Right atrium auricular region (tissue), 2 donors: ENCODE data around the gene CELSR2. TPM values are rescaled to one million over a fixed set of nuclear protein-coding genes. Genes with fewer than 3 reads are reported as not detected.

Source experiments
- DNase-seq: peaks from one replicate; pipeline ENCODE4 v3.0.0-alpha.2; 2019; ENCODE audit warnings: low spot score
- H3K27ac ChIP-seq, 2 donors: fragments of 200-600 bp; sonication (generic); 1 replicate in 1 of 2; 2 replicates in 1 of 2; pipeline ENCODE4 v1.5.1; 2016 to 2019
- H3K27me3 ChIP-seq, 2 donors: fragments of 200-600 bp; sonication (generic); one replicate each; pipeline versions ENCODE4 v1.5.1 to v1.6.0; 2017 to 2019
- H3K36me3 ChIP-seq: fragments of 200-600 bp; sonication (generic); one replicate; pipeline ENCODE4 v1.5.1; 2016
- H3K4me1 ChIP-seq, 2 donors: fragments of 200-600 bp; sonication (generic); one replicate each; pipeline versions ENCODE4 v1.5.1 to v1.6.0; 2017 to 2019
- H3K4me3 ChIP-seq, 2 donors: fragments of 200-600 bp; sonication (generic); 1 replicate in 1 of 2; 2 replicates in 1 of 2; pipeline ENCODE4 v1.5.1; 2017 to 2019; ENCODE audit warnings: mild to moderate bottlenecking in 1 of 2, moderate library complexity in 1 of 2
- H3K9me3 ChIP-seq, 2 donors: fragments of 200-600 bp; sonication (generic); one replicate each; pipeline ENCODE4 v1.5.1; 2019
- CTCF ChIP-seq, 2 donors: fragments of 200-600 bp; sonication (generic); IDR thresholded peaks; one replicate each; pipeline ENCODE4 v1.5.1; 2019; ENCODE audit warnings: antibody characterized with exemption in 2 of 2
- total RNA-seq, 2 donors: library from RNA; depleted of rRNA; stranded (reverse); fragments of >200 nt; gene quantifications; one replicate each; pipeline ENCODE4 v1.1.0, GENCODE V29; 2016

CELSR2 gene
- total RNA-seq, 2 donors from 2014 or later: 20.2 to 23.7 TPM

DNA sequence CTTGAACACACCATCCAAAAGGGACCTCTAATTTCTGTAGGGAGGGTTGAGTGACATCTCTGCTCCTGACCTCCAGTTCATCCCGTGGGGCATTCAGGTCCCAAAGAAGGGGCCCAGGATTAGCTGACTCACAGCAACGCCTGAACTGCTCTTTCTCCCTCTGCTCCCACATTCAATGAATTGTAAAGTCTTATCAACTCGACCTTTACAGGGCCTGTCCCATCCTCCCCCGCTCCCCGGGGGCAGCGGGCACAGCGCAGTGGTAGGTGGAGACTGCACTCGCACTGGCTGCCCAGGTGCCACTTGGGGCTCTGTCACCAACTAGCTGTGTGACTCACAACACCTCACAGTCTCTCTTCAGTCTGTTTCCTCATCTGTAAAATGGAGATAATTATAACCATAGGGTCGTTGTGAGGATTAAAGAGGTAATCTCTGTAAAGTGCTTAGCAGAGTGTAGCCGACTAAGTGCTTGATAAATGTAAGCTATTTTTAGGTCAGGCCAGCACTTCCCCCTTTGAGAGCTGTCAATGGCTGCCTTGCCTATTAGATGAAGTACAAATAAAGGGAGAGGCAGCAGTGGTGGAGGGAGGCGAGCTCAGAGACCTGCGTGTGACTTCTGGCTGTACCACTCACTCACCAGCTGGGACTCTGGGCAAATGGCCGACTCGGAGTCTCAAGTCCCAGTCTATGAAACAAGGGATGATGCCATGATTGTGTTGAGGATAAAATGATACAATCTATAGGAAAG is 58.1 kb downstream of the CELSR2 start:
- H3K27me3 ChIP-seq: no peaks in the 10 kb centered on the region
- H3K27ac ChIP-seq: peak overlapping the region; percentile 90 to 94
- DNase-seq: no peak
- no peaks in the 10 kb centered on the region for H3K9me3 ChIP-seq
- H3K4me3 ChIP-seq: no peak overlapping the region
- no peak for TF ChIP-seq CTCF (IDR thresholded peaks at IDR 0.05)
- peaks cover 0 to 55% of the 10 kb centered on the region in 2 donors for H3K4me1 ChIP-seq
- peaks cover 18% of the 10 kb centered on the region for H3K36me3 ChIP-seq

DNA sequence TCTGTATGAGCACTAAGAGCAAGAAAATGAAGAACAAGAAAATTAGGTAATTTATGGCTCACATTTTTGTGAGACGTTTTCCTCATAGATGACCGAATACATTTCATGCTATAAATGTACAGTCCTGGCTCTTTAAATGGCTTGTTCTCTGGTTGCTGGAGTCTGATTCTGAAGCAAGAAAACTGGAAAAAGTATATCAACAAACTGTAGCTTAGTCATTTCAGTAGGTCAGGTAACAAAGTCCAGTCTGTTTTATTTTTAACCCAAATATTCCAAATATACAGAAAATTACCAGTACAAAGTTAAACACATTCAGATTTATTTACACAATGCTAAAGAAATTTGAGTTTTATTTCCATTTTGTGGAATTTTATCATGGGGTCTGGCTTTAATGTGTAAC is 60.0 kb downstream of the CELSR2 start:
- no peak for DNase-seq
- Histone ChIP-seq H3K9me3 (no peaks in the 10 kb centered on the region), H3K4me3 (no peak overlapping the region), H3K36me3 (peaks cover 37% of the 10 kb centered on the region), H3K4me1 (peaks cover 0 to 44% of the 10 kb centered on the region in 2 donors), H3K27me3 (no peaks in the 10 kb centered on the region), H3K27ac (peak overlapping the region; percentile 90 to 94)
- TF ChIP-seq CTCF (IDR thresholded peaks at IDR 0.05): no peak

DNA sequence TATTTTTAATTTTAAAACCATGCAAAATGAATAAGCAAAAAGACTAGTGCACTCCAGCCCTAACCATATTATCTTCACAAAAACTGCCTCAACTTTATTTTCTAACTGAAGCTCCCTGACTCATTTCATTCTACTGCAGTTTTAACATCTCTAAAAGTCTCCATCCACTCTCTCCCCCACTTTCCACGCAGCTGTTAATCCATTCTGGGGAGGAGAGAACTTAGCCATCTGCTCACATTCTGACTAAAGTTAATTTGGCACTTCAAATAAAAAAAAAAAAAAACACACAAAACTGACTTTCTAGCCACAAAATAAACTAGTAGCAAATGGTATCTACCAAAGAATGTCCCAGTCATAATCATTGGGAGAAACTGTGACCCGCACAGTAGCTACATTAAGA is 62.9 kb downstream of the CELSR2 start:
- H3K9me3 ChIP-seq: no peaks in the 10 kb centered on the region
- TF ChIP-seq CTCF (IDR thresholded peaks at IDR 0.05): no peak
- no peak for DNase-seq
- H3K4me1 ChIP-seq: peaks cover 0 to 23% of the 10 kb centered on the region in 2 donors
- H3K4me3 ChIP-seq: no peak overlapping the region
- H3K27me3 ChIP-seq: no peaks in the 10 kb centered on the region
- peaks cover 64% of the 10 kb centered on the region for H3K36me3 ChIP-seq
- peak overlapping the region in 1 of 2 donors; percentile 66 for H3K27ac ChIP-seq

GRCh38 chr1:109312978-109313775 is 63.8 kb downstream of the CELSR2 start:
- Histone ChIP-seq H3K9me3 (no peaks in the 10 kb centered on the region), H3K27me3 (no peaks in the 10 kb centered on the region), H3K4me3 (no peak overlapping the region), H3K36me3 (peaks cover 73% of the 10 kb centered on the region), H3K4me1 (peaks cover 0 to 14% of the 10 kb centered on the region in 2 donors), H3K27ac (peak overlapping the region; percentile 56 to 66)
- TF ChIP-seq CTCF (IDR thresholded peaks at IDR 0.05): no peak
- DNase-seq: no peak

DNA sequence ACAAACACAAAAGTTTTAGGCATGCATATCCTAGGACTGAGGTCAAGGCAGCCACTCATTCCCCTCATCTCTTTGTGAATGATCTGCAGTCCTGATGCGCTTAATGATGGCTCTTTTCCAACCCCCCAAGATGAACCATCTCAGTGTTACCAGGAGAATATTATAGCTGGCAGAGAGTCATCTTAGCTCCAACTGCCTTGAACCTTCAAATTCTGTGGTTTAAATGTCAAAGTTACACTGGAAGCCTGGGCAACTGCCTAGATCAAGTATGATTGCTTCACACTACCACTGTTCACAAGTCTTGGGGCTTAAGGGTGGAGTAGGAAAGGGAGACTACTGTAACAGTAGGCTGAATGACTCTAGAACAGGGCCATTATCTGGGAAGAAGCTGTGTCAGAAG is 65.5 kb downstream of the CELSR2 start:
- TF ChIP-seq CTCF (IDR thresholded peaks at IDR 0.05): no peak
- H3K27ac ChIP-seq: no peak overlapping the region
- H3K36me3 ChIP-seq: peaks cover 84% of the 10 kb centered on the region
- H3K4me3 ChIP-seq: no peak overlapping the region
- no peaks in the 10 kb centered on the region for H3K9me3 ChIP-seq
- H3K4me1 ChIP-seq: peaks cover 0 to 8% of the 10 kb centered on the region in 2 donors
- DNase-seq: no peak
- H3K27me3 ChIP-seq: no peaks in the 10 kb centered on the region
